Kidney (tissue), 14 donors: ENCODE measurements around the gene RNF213. TPM values are rescaled to one million over a fixed set of nuclear protein-coding genes. Genes with fewer than 3 reads are reported as not detected.

Source experiments
- DNase-seq, 5 donors: peaks; one replicate each; pipeline ENCODE4 v3.0.0-alpha.2; 2013 to 2020
- FAIRE-seq: peaks from 2 replicates; lab custom pipeline; 2012; peaks lifted over from hg19 to GRCh38; lab: Jason Lieb, UNC
- H3K27ac ChIP-seq, 2 donors: one replicate each; pipeline ENCODE4 v1.7.0; 2013; ENCODE audit warnings: low read depth in 2 of 2, low read length in 2 of 2, inconsistent platforms in 1 of 2
- H3K27me3 ChIP-seq: one replicate; pipeline ENCODE4 v1.7.1; 2013; ENCODE audit warnings: low read length, inconsistent platforms; ENCODE audit not compliant: control insufficient read depth, insufficient read depth
- H3K36me3 ChIP-seq, 3 donors: one replicate each; pipeline versions ENCODE4 v1.7.0 to v1.7.1; 2013; ENCODE audit warnings: low read length in 3 of 3, control low read depth in 1 of 3, inconsistent platforms in 1 of 3; ENCODE audit not compliant: insufficient read depth in 3 of 3, control insufficient read depth in 2 of 3
- H3K4me1 ChIP-seq, 3 donors: one replicate each; pipeline versions ENCODE4 v1.7.0 to v1.7.1; 2013; ENCODE audit warnings: low read length in 3 of 3, inconsistent platforms in 1 of 3, low read depth in 1 of 3; ENCODE audit not compliant: control insufficient read depth in 2 of 3, insufficient read depth in 2 of 3
- H3K4me3 ChIP-seq, 3 donors: one replicate each; pipeline versions ENCODE4 v1.7.0 to v1.8.1; 2013; ENCODE audit warnings: low read length in 3 of 3, control low read depth in 1 of 3, inconsistent platforms in 1 of 3
- H3K9ac ChIP-seq, 3 donors: one replicate each; pipeline versions ENCODE4 v1.7.0 to v1.7.1; 2013; ENCODE audit warnings: low read length in 3 of 3, control low read depth in 1 of 3, inconsistent platforms in 1 of 3
- H3K9me3 ChIP-seq, 3 donors: one replicate each; pipeline versions ENCODE4 v1.7.0 to v1.7.1; 2013; ENCODE audit warnings: low read length in 3 of 3, control low read depth in 1 of 3, inconsistent platforms in 1 of 3; ENCODE audit not compliant: control insufficient read depth in 2 of 3, insufficient read depth in 1 of 3
- CTCF ChIP-seq: IDR thresholded peaks from 3 replicates; pipeline ENCODE4 v1.5.1; 2012; ENCODE audit warnings: mild to moderate bottlenecking, moderate library complexity, borderline replicate concordance; ENCODE audit not compliant: insufficient read depth; ENCODE audit errors: extremely low read depth
- intact Hi-C: fragments of 100-400 bp; cut with DNase I; formaldehyde crosslinking; loops from one replicate; pipeline ENCODE4 v1.11.1; 2022
- polyA plus RNA-seq: library from polyadenylated mRNA; stranded (reverse); fragments of 350-450 nt; fragmentation: Illumina TruSeq; extraction: RNeasy Lipid Tissue Mini Kit (QIAGEN cat#74804); gene quantifications from one replicate; pipeline ENCODE4 v1.2.3, GENCODE V29; 2014; ENCODE audit warnings: low read depth, low replicate concordance; ENCODE audit not compliant: insufficient read depth
- total RNA-seq: library from RNA; stranded (reverse); fragmentation: NEBNext Ultra II Directional; extraction: Animal tissue kit (Norgen Biotek cat#: 25700); gene quantifications from one replicate; pipeline ENCODE4 v1.2.1, GENCODE V29; 2021
- donor health status: control.
- donor health status: control.
- donor health status: control.
- donor health status: control.
- donor health status: control.
- donor health status: DM: yes; HTN: yes; CAD: no.
- donor health status: Normal renal cell carcinoma (clear cell type).

Gene RNF213
- total and polyA plus RNA-seq, 2 donors from 2014 or later: 43.4 to 276 TPM

DNA sequence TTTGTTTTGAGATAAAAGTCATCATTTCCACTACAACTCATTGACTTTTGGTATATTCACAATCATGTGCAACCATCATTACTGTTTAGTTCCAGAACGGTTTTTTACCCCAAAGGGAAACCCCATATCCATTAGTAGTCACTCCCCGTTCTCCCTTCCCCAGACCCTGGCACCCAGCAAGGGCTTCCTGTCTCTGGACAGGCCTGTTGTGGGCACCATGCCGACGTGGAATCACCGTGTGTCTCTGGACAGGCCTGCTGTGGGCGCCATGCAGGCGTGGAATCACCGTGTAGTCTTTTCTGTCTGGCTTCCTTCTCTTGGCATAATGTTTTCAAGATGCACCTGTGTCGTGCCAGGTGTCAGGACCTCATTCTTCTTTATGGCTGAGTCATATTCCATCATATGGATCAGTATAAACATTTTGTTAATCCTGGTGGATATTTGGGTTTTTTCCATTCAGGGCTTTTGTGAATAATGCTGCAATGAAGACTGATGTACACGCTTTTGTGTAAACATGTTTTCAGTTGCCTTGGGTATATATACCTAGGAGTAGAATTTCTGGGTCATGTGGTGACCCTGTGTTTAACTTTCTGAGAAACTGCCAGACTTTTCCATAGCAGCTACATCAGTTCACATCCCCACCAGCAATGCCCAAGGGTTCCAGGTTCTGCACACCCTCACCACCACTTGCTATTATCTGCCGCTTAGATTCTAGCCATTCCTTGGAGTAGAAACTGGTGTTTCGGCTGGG is 173.4 kb downstream of the RNF213 start:
- Histone ChIP-seq H3K9me3 (no peaks in the 10 kb centered on the region), H3K4me1 (no peaks in the 10 kb centered on the region), H3K27me3 (no peaks in the 10 kb centered on the region), H3K27ac (no peak overlapping the region), H3K4me3 (no peak overlapping the region), H3K9ac (no peak overlapping the region), H3K36me3 (peaks cover 0 to 3% (median 0%) of the 10 kb centered on the region in 3 donors)
- DNase-seq (no peak), FAIRE-seq (no peak)
- intact Hi-C loops: no loop called here
- no peak for TF ChIP-seq CTCF

GRCh38 chr17:80437532-80437931 is 176.9 kb downstream of the RNF213 start:
- H3K9ac ChIP-seq: no peak overlapping the region
- DNase-seq (no peak), FAIRE-seq (no peak)
- H3K36me3 ChIP-seq: peaks cover 0 to 3% (median 0%) of the 10 kb centered on the region in 3 donors
- no peaks in the 10 kb centered on the region for H3K9me3 ChIP-seq
- intact Hi-C loops: no loop called here
- no peak overlapping the region for H3K4me3 ChIP-seq
- TF ChIP-seq CTCF: no peak
- H3K27me3 ChIP-seq: no peaks in the 10 kb centered on the region
- H3K4me1 ChIP-seq: no peaks in the 10 kb centered on the region
- no peak overlapping the region for H3K27ac ChIP-seq

GRCh38 chr17:80438806-80439205 is 178.2 kb downstream of the RNF213 start:
- TF ChIP-seq CTCF: no peak
- intact Hi-C loops: no loop called here
- Histone ChIP-seq H3K4me1 (no peaks in the 10 kb centered on the region), H3K27me3 (no peaks in the 10 kb centered on the region), H3K4me3 (no peak overlapping the region), H3K9ac (no peak overlapping the region), H3K36me3 (peaks cover 0 to 3% (median 0%) of the 10 kb centered on the region in 3 donors), H3K9me3 (no peaks in the 10 kb centered on the region), H3K27ac (no peak overlapping the region)
- DNase-seq (no peak), FAIRE-seq (no peak)
